ENCODE measurements around the gene BPIFB2.

Gene BPIFB2

DNA sequence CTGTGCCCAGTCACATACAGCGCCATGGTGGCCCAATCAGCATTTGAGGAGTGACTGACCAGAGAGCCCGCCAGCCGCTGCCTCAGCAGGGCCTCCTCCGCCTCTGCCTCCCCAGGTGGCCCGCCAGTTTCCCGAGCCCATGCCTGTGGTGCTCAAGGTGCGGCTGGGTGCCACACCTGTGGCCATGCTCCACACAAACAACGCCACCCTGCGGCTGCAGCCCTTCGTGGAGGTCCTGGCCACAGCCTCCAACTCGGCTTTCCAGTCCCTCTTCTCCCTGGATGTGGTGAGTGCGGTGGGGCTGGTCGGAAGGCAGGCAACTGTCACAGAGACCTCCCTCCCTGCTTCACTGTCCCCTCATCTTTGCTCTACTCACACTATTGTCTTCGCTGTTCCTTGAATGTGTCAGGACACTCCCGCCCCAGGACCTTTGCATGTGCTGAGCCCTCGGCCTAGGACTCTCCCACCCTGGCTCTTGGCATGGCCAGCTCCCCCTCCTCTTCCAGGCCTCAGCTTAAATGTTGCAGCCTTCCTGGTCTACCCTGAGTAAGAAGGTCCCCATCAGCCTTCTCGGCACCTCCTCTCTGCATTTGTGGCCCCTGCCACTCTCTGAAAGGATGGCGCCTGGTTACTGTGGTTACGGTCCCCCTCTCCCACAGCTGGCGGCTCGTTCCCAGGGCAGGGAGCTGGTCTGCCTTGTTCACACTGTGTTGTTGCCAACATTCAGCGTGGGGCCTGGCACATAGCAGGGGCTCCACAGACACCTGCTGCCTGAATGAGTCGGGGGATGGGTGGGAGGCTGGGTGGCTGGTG lies 12.2 kb downstream of the BPIFB2 start:
- DNase-seq (ENCODE audit: extremely low read depth, low read depth), result no peak
- TF ChIP-seq, protein P1, sequence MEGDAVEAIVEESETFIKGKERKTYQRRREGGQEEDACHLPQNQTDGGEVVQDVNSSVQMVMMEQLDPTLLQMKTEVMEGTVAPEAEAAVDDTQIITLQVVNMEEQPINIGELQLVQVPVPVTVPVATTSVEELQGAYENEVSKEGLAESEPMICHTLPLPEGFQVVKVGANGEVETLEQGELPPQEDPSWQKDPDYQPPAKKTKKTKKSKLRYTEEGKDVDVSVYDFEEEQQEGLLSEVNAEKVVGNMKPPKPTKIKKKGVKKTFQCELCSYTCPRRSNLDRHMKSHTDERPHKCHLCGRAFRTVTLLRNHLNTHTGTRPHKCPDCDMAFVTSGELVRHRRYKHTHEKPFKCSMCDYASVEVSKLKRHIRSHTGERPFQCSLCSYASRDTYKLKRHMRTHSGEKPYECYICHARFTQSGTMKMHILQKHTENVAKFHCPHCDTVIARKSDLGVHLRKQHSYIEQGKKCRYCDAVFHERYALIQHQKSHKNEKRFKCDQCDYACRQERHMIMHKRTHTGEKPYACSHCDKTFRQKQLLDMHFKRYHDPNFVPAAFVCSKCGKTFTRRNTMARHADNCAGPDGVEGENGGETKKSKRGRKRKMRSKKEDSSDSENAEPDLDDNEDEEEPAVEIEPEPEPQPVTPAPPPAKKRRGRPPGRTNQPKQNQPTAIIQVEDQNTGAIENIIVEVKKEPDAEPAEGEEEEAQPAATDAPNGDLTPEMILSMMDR (IDR thresholded peaks at IDR 0.05; ENCODE audit: low read depth, low read length), result no peak

DNA sequence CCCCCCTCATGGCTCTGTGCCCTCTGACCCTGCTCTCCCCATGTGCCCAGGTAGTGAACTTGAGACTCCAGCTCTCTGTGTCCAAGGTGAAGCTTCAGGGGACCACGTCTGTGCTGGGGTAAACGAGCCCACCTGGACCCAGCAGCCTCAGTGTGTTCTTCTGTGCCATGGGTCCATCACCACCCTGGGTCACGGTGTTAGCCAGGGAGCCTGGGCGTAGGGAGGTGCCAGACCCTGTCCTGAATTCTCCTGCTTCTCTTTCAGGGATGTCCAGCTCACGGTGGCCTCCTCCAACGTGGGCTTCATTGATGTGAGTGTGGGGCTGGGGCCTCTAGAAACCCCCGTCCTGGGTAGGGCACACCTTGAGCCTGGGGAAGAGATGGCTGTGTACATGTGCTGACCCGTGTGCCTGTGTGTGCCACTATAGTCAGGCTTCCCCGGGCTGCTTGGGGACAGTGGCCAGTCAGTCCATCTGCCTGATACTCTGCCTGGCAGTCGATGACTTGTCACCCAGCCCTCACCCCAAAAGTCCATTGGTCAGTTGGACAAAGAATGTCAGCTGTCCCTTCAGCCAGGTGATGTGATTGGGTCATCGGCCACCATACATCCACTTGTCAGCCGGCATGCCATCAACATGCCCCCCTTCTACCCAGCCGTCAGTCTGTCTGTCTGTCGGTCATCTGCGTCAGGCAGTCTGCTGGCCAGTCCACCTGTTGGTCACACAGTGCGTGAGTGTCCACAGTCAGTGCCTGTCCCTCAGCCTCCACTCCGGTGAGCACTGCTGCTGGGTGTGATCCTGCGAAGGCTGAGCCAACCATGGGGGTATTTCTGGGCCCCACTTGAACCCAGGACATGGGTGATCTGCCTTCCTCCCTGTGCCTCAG lies 13.0 kb downstream of the BPIFB2 start:
- TF ChIP-seq, protein P1 (IDR thresholded peaks at IDR 0.05; ENCODE audit: low read depth, low read length), result no peak
- no peak for DNase-seq (ENCODE audit: extremely low read depth, low read depth)

- TF ChIP-seq, protein P1 (IDR thresholded peaks at IDR 0.05; ENCODE audit: low read depth, low read length), result no peak
- no peak for DNase-seq (ENCODE audit: extremely low read depth, low read depth)
These were observed 14.4 kb downstream of the BPIFB2 start for GRCh38 chr20:33021879-33022278.

GRCh38 chr20:33022289-33022688 lies 14.8 kb downstream of the BPIFB2 start:
- no peak for DNase-seq (ENCODE audit: extremely low read depth, low read depth)
- TF ChIP-seq, protein P1 (IDR thresholded peaks at IDR 0.05; ENCODE audit: low read depth, low read length), result no peak

DNA sequence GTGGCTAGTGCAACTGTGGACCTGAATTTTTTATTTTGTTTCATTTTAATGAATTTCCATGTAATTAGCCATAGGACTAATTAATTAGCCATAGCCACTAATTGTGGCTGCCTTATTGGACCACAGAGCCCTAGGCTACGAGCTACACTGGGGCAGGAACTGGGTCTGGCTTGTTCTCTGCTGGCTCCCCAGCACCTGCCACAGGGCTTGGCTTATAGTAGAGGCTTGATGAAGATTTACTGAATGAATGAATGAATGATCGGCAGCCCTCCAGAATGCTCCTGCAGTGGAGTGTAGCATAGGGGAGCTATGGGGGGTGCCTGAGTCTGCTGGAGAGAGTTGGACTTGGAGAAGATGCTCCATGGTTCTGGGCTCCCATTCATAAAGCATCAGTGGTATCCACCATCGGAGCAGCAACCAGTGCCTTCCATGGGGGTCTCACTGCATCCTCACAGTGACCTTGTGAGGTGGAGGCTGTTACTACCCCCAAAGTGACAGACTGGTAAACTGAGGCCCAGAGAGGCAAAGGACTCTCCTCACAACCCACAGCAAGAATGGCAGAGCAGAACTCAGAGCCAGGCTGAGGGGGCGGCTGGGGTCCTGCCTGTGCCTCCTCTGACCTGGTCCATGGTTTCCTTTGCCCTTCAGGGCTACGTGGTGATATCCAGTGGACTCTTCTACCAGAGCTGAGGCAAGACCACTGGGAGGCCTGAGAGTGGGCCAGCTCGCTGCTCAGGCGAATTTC lies 15.4 kb downstream of the BPIFB2 start:
- DNase-seq (ENCODE audit: extremely low read depth, low read depth), result no peak
- TF ChIP-seq, protein P1 (IDR thresholded peaks at IDR 0.05; ENCODE audit: low read depth, low read length), result no peak

- DNase-seq (ENCODE audit: extremely low read depth, low read depth), result no peak
- TF ChIP-seq, protein P1 (IDR thresholded peaks at IDR 0.05; ENCODE audit: low read depth, low read length), result no peak
These were observed 16.1 kb downstream of the BPIFB2 start for GRCh38 chr20:33023439-33024242.

Data from AG09319 (cell line).